Measurements from ENCODE around the gene DUSP22. TPM values are rescaled to one million over a fixed set of nuclear protein-coding genes. Genes with fewer than 3 reads are reported as not detected.
A peak's percentile ranks its signal among the peaks of the same experiment; 100 is the strongest.

The DUSP22 gene
- total RNA-seq, 4 donors from 2014 or later, result 53.3 to 95.2 (median 71.3) TPM

DNA sequence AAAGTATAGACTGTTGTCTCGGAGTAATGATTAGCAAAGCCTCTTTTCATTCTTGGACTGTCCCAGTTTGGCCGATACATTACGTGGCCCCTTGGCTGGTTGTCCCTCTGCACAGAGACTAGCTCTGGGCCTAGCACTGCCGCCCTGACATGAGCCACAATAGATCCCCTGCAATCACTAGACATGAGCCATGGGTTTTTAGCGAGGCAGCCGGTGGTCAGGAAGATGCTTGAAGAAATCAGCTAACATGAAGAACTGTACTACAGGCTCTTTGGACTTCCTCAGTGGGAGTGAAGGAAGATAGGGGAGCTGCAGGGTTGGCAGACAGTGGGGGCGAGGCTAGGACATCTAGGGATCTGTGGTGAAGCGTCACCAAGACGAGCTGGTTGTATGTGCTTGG, 11.0 kb downstream of the DUSP22 start:
- Histone ChIP-seq H3K36me3 (peaks cover 5% of the 10 kb centered on the region), H3K9me3 (no peaks in the 10 kb centered on the region), H3K4me3 (no peak overlapping the region), H3K4me1 (peaks cover 38% of the 10 kb centered on the region), H3K27me3 (no peaks in the 10 kb centered on the region), H3K27ac (no peak overlapping the region)
- TF ChIP-seq POLR2A (IDR thresholded peaks at IDR 0.05), result no peak
- no peak for TF ChIP-seq POLR2AphosphoS5 (IDR thresholded peaks at IDR 0.05)
- TF ChIP-seq EP300 (IDR thresholded peaks at IDR 0.05), result no peak
- 86% methylated on average over 9 of the region's 9 CpGs for WGBS
- DNase-seq (ENCODE audit: low spot score in 2 of 2), result peak in 1 of 2 donors; percentile 45

DNA sequence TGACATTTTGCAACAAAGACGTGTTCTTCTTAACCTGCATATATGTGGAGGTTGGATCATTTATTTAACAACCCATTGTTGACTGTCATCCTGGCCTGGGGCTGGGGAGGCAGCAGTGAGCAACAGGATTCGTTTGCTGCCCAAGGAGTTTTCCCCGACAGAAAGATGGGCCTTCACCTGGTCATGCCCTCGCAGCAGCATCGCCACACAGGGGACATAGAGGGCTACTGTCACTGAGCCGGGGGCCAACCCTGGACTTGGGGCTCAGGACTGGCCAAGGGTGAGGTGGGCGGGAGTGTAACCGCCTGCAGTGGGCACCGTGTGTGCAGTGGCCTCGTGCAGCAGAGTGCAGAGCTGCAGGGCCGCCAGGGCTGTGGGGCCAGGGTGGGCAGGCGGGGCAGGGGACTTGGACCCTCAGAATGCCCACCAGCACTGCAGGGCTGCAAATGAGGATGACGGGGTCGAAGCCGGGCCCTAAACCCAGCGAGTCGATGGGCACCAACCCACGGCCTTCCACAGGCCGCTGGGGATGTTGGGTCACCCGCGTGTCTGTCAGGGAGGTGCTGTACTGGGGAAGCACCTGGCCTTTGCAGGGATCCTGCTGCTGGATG, 11.8 kb downstream of the DUSP22 start:
- Histone ChIP-seq H3K4me3 (no peak overlapping the region), H3K9me3 (no peaks in the 10 kb centered on the region), H3K27me3 (no peaks in the 10 kb centered on the region), H3K4me1 (peaks cover 33% of the 10 kb centered on the region), H3K36me3 (peaks cover 5% of the 10 kb centered on the region), H3K27ac (no peak overlapping the region)
- TF ChIP-seq POLR2A (IDR thresholded peaks at IDR 0.05), result no peak
- no peak for TF ChIP-seq POLR2AphosphoS5 (IDR thresholded peaks at IDR 0.05)
- TF ChIP-seq, protein P1, sequence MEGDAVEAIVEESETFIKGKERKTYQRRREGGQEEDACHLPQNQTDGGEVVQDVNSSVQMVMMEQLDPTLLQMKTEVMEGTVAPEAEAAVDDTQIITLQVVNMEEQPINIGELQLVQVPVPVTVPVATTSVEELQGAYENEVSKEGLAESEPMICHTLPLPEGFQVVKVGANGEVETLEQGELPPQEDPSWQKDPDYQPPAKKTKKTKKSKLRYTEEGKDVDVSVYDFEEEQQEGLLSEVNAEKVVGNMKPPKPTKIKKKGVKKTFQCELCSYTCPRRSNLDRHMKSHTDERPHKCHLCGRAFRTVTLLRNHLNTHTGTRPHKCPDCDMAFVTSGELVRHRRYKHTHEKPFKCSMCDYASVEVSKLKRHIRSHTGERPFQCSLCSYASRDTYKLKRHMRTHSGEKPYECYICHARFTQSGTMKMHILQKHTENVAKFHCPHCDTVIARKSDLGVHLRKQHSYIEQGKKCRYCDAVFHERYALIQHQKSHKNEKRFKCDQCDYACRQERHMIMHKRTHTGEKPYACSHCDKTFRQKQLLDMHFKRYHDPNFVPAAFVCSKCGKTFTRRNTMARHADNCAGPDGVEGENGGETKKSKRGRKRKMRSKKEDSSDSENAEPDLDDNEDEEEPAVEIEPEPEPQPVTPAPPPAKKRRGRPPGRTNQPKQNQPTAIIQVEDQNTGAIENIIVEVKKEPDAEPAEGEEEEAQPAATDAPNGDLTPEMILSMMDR (IDR thresholded peaks at IDR 0.05), result no peak
- TF ChIP-seq EP300 (IDR thresholded peaks at IDR 0.05), result no peak
- peak in 1 of 2 donors; percentile 66 for DNase-seq (ENCODE audit: low spot score in 2 of 2)
- 88% methylated on average over 15 of the region's 21 CpGs for WGBS

DNA sequence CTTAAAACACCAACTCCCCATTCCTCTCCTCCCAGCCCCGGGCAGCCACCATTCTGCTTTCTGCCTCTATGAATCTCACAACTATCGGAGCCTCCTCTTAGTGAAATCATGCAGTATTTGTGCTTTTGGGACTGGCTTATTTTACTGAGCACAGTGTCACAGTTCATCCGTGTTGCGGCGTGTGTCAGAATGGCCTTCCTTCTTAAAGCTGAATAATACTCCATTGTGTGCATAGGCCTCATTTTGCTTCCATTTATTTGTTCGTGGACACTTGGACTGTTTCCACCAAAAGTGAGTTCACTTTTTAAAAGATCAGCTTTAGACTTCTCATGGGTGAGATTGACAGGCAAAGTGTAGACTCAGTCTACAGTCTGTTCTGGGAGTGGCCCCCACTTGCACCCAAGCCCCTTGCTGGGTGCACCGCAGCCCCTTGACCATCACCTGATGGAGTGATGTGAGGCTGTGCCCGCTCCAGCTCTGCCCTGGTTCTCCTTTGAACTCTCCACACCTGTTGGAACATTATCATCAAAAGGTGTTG, 12.6 kb downstream of the DUSP22 start:
- Histone ChIP-seq H3K27ac (no peak overlapping the region), H3K4me3 (no peak overlapping the region), H3K4me1 (peaks cover 25% of the 10 kb centered on the region), H3K27me3 (no peaks in the 10 kb centered on the region), H3K36me3 (peaks cover 5% of the 10 kb centered on the region), H3K9me3 (no peaks in the 10 kb centered on the region)
- TF ChIP-seq POLR2AphosphoS5 (IDR thresholded peaks at IDR 0.05) (no peak), POLR2A (IDR thresholded peaks at IDR 0.05) (no peak), EP300 (IDR thresholded peaks at IDR 0.05) (no peak)
- TF ChIP-seq, protein P1 (IDR thresholded peaks at IDR 0.05), result no peak
- 87% methylated on average over 8 of the region's 8 CpGs for WGBS
- DNase-seq (ENCODE audit: low spot score in 2 of 2), result peak in 1 of 2 donors; percentile 46

DNA sequence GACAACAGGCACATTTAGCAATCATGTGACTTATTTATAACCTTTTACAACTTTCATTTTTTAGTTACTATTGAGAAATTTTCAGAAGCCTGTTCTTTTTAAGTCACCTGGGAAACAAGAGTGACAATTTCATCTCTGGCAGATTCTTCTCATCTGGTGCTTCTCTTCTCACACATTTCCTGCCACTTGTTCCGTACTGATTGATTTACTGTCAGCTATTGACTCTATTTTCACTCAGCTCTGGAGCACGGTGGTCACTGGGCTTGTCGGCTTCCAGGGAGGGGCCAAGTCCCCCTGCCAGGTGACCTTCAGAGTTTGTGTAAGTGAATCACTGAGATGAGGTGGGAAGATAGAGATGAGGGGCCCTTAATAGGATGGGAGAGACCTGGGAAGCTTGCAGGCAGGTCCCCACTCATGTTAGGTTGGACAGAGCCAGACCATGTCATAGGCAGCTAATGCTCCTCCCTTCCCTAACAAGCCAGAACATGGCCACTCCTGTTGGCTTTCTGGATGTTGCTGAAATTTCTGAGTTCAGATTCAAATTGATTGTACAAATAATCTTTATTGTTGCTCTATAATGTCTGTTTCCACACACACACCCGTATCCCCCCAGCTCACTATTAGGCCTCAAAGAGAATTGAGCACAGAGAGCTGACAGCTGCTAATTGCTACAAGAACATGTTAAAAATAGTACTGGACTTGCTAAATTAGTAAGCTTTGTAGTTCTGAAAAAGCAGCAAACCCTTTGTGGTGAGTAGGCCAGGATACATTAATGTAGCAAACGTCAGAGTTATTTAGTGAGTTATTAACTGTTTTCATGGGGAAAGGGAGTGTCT, 13.3 kb downstream of the DUSP22 start:
- H3K36me3 ChIP-seq, result peaks cover 5% of the 10 kb centered on the region
- no peak overlapping the region for H3K27ac ChIP-seq
- H3K4me1 ChIP-seq, result peaks cover 20% of the 10 kb centered on the region
- DNase-seq (ENCODE audit: low spot score in 2 of 2), result peak in 1 of 2 donors; percentile 33
- no peak overlapping the region for H3K4me3 ChIP-seq
- no peaks in the 10 kb centered on the region for H3K27me3 ChIP-seq
- WGBS, result 83% methylated on average over 5 of the region's 5 CpGs
- TF ChIP-seq POLR2AphosphoS5 (IDR thresholded peaks at IDR 0.05), result no peak
- TF ChIP-seq, protein P1 (IDR thresholded peaks at IDR 0.05), result no peak
- no peak for TF ChIP-seq POLR2A (IDR thresholded peaks at IDR 0.05)
- TF ChIP-seq EP300 (IDR thresholded peaks at IDR 0.05), result no peak
- no peaks in the 10 kb centered on the region for H3K9me3 ChIP-seq

DNA sequence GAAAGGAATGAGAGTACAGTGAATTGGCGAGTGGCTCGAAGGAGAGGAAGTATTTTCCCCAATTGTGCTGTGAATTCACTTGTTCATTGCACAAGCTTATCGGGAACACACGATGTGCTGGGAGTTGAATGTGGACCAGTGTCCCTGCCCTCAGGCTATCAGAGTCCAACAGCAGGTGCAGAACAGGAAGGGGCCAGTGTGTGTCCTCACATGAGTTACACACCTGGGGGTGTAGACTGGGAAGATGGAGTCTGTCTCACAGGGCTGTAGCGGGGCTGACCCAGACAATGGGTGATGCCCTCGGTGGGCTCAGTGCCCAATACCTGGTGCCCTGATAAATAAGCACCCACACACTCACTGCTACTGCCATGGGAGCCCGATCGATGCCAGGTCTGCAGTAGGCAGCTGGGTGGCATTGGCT, 14.4 kb downstream of the DUSP22 start:
- no peak for TF ChIP-seq POLR2AphosphoS5 (IDR thresholded peaks at IDR 0.05)
- no peak for TF ChIP-seq EP300 (IDR thresholded peaks at IDR 0.05)
- no peak for TF ChIP-seq POLR2A (IDR thresholded peaks at IDR 0.05)
- TF ChIP-seq, protein P1 (IDR thresholded peaks at IDR 0.05), result no peak
- WGBS, result 78% methylated on average over 8 of the region's 8 CpGs
- Histone ChIP-seq H3K27ac (peak overlapping the region; percentile 6), H3K27me3 (no peaks in the 10 kb centered on the region), H3K36me3 (peaks cover 5% of the 10 kb centered on the region), H3K9me3 (no peaks in the 10 kb centered on the region), H3K4me3 (no peak overlapping the region), H3K4me1 (peaks cover 18% of the 10 kb centered on the region)
- peak in 1 of 2 donors; percentile 68 for DNase-seq (ENCODE audit: low spot score in 2 of 2)

Data from suprapubic skin (tissue), 4 donors.